HEK293 (cell line): Measurements from ENCODE around the gene APOL1.

ENCODE experiments used
- CTCF ChIP-seq: fragments of 450-650 bp; formaldehyde crosslinking; IDR thresholded peaks from 2 replicates; pipeline ENCODE4 v1.5.1; 2016; ENCODE audit warnings: missing biosample characterization, missing genetic modification characterization
- KLF10 ChIP-seq: fragments of 450-650 bp; IDR thresholded peaks from 2 replicates; pipeline ENCODE4 v1.5.1; 2018; ENCODE audit warnings: missing biosample characterization, mild to moderate bottlenecking, missing genetic modification characterization
- RBAK ChIP-seq: fragments of 450-650 bp; formaldehyde crosslinking; IDR thresholded peaks from 2 replicates; pipeline ENCODE4 v1.5.1; 2016; ENCODE audit warnings: missing biosample characterization, missing genetic modification characterization
- ZBTB21 ChIP-seq: fragments of 450-650 bp; formaldehyde crosslinking; IDR thresholded peaks from 2 replicates; pipeline ENCODE4 v1.5.1; 2017; ENCODE audit warnings: missing biosample characterization, missing genetic modification characterization
- ZNF626 ChIP-seq: fragments of 450-650 bp; sonication (Bioruptor Pico); formaldehyde crosslinking; IDR thresholded peaks from 2 replicates; pipeline ENCODE4 v1.5.1; 2018; ENCODE audit warnings: missing biosample characterization, missing genetic modification characterization, inconsistent platforms

- no peak for TF ChIP-seq ZBTB21
- TF ChIP-seq ZNF626 (tag by site-specific recombination) = no peak
- TF ChIP-seq CTCF (tag by site-specific recombination) = no peak
- no peak for TF ChIP-seq RBAK (tag by site-specific recombination)
- TF ChIP-seq KLF10 (tag by site-specific recombination) = no peak
Measured at GRCh38 chr22:36234213-36234612, 18.7 kb upstream of the APOL1 start.
